Measurements from ENCODE around the gene MRPL32.

The MRPL32 gene

DNA sequence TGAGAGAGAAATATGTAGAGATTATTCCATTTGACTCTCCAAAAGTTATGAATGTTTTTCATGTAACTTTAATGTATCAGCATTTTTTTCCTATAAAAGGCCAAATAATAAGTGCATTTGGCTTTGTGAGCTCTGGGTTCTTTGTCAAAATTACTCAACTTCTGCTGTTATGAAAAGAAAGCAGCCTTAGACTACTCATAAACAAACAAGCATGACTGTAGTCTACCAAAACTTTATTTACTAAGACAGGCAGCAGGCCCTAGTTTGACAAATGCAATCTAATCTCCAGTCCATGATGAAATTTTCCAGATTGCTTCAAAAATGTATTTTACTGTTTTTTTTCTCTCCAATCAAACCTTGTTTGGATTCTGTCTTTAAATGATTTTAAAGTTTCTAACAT lies 46.3 kb downstream of the MRPL32 start:
- Histone ChIP-seq H3K9ac (ENCODE audit: low read length) (no peak overlapping the region), H3K27ac (ENCODE audit: low read length, poor library complexity, severe bottlenecking) (no peak overlapping the region), H2BK12ac (ENCODE audit: low read length in 2 of 2) (no peak overlapping the region), H3K27me3 (ENCODE audit: control insufficient read depth in 1 of 2, insufficient read depth in 1 of 2, low read length in 2 of 2) (no peaks in the 10 kb centered on the region), H4K91ac (ENCODE audit: low read length) (no peak overlapping the region), H2AK5ac (ENCODE audit: low read length, severe bottlenecking) (no peak overlapping the region), H2BK120ac (ENCODE audit: low read depth, low read length) (no peak overlapping the region), H3K4ac (ENCODE audit: low read depth in 1 of 2, low read length in 2 of 2) (no peak overlapping the region), H3K9me3 (ENCODE audit: control insufficient read depth, low read length) (no peaks in the 10 kb centered on the region), H3K14ac (ENCODE audit: low read length in 2 of 2) (no peak overlapping the region), H2AFZ (ENCODE audit: low read depth, low read length) (no peak overlapping the region), H3K4me2 (ENCODE audit: low read length, poor library complexity, severe bottlenecking) (no peak overlapping the region), H2BK15ac (ENCODE audit: low read depth, poor library complexity, severe bottlenecking) (no peak overlapping the region), H4K8ac (ENCODE audit: low read length) (no peak overlapping the region), H2BK5ac (ENCODE audit: low read depth, low read length, poor library complexity, severe bottlenecking) (no peak overlapping the region), H3K36me3 (ENCODE audit: control insufficient read depth in 1 of 2, insufficient read depth in 2 of 2, low read depth in 1 of 2, low read length in 2 of 2) (no peaks in the 10 kb centered on the region), H3K18ac (ENCODE audit: low read depth in 1 of 2, low read length in 2 of 2) (no peak overlapping the region), H3K79me1 (replicated peaks; ENCODE audit: low read length, poor library complexity, severe bottlenecking) (no peaks in the 10 kb centered on the region), H3K4me1 (ENCODE audit: control insufficient read depth, insufficient read depth, low read depth, low read length) (peaks cover under 1% of the 10 kb centered on the region), H3K23ac (ENCODE audit: low read length in 2 of 2) (no peak overlapping the region), H3K4me3 (ENCODE audit: insufficient read depth in 1 of 2, low read depth in 1 of 2, low read length in 2 of 2) (no peak overlapping the region)
- peak; percentile 61 for DNase-seq

GRCh38 chr7:42980084-42980483 lies 47.9 kb downstream of the MRPL32 start:
- Histone ChIP-seq H3K36me3 (ENCODE audit: control insufficient read depth in 1 of 2, insufficient read depth in 2 of 2, low read depth in 1 of 2, low read length in 2 of 2) (no peaks in the 10 kb centered on the region), H3K9ac (ENCODE audit: low read length) (no peak overlapping the region), H3K4me1 (ENCODE audit: control insufficient read depth, insufficient read depth, low read depth, low read length) (no peaks in the 10 kb centered on the region), H3K9me3 (ENCODE audit: control insufficient read depth, low read length) (peaks cover 16% of the 10 kb centered on the region), H2AK5ac (ENCODE audit: low read length, severe bottlenecking) (no peak overlapping the region), H3K27me3 (ENCODE audit: control insufficient read depth in 1 of 2, insufficient read depth in 1 of 2, low read length in 2 of 2) (no peaks in the 10 kb centered on the region), H2BK12ac (ENCODE audit: low read length in 2 of 2) (no peak overlapping the region), H3K4me2 (ENCODE audit: low read length, poor library complexity, severe bottlenecking) (no peak overlapping the region), H3K18ac (ENCODE audit: low read depth in 1 of 2, low read length in 2 of 2) (peak overlapping the region; percentile 30 to 38), H3K4me3 (ENCODE audit: insufficient read depth in 1 of 2, low read depth in 1 of 2, low read length in 2 of 2) (no peak overlapping the region), H4K8ac (ENCODE audit: low read length) (no peak overlapping the region), H3K14ac (ENCODE audit: low read length in 2 of 2) (no peak overlapping the region), H2BK5ac (ENCODE audit: low read depth, low read length, poor library complexity, severe bottlenecking) (no peak overlapping the region), H3K27ac (ENCODE audit: low read length, poor library complexity, severe bottlenecking) (no peak overlapping the region), H4K91ac (ENCODE audit: low read length) (no peak overlapping the region), H3K23ac (ENCODE audit: low read length in 2 of 2) (no peak overlapping the region), H2AFZ (ENCODE audit: low read depth, low read length) (no peak overlapping the region), H3K4ac (ENCODE audit: low read depth in 1 of 2, low read length in 2 of 2) (peak overlapping the region in 1 of 2 experiments; percentile 33), H2BK15ac (ENCODE audit: low read depth, poor library complexity, severe bottlenecking) (no peak overlapping the region), H2BK120ac (ENCODE audit: low read depth, low read length) (no peak overlapping the region), H3K79me1 (replicated peaks; ENCODE audit: low read length, poor library complexity, severe bottlenecking) (no peaks in the 10 kb centered on the region)
- WGBS, result 49% methylated on average over 2 of the region's 2 CpGs
- no peak for DNase-seq

DNA sequence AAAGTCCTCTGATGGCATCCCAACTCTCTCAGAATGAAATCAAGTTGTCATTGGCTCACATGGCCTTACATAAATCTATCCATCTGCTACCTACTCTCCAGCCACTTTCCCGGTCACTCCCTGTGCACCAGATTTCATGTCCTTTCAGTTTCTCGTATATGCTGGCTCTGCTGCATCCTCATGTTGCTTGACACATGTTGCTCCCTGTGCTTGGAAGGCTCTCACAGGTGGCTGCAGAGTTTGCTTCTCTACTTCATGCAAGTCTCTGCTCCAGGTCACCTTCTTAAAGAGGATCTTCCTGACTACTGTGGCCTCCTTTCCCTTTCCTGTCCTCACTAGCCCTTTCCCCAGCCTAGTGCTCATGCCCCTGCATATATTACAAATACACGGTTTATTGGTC lies 48.3 kb downstream of the MRPL32 start:
- peak overlapping the region in 1 of 2 experiments; percentile 7 for H3K18ac ChIP-seq (ENCODE audit: low read depth in 1 of 2, low read length in 2 of 2)
- DNase-seq, result no peak
- WGBS, result 90% methylated on average over 3 of the region's 3 CpGs

GRCh38 chr7:42981601-42982000 lies 49.4 kb downstream of the MRPL32 start:
- peaks cover 18% of the 10 kb centered on the region for H3K9me3 ChIP-seq (ENCODE audit: control insufficient read depth, low read length)
- no peak overlapping the region for H3K4ac ChIP-seq (ENCODE audit: low read depth in 1 of 2, low read length in 2 of 2)
- no peak overlapping the region for H2BK15ac ChIP-seq (ENCODE audit: low read depth, poor library complexity, severe bottlenecking)
- H3K36me3 ChIP-seq (ENCODE audit: control insufficient read depth in 1 of 2, insufficient read depth in 2 of 2, low read depth in 1 of 2, low read length in 2 of 2), result no peaks in the 10 kb centered on the region
- no peak for DNase-seq
- H3K79me1 ChIP-seq (replicated peaks; ENCODE audit: low read length, poor library complexity, severe bottlenecking), result no peaks in the 10 kb centered on the region
- no peak overlapping the region for H4K91ac ChIP-seq (ENCODE audit: low read length)
- no peak overlapping the region for H3K14ac ChIP-seq (ENCODE audit: low read length in 2 of 2)
- no peak overlapping the region for H2AFZ ChIP-seq (ENCODE audit: low read depth, low read length)
- H2BK120ac ChIP-seq (ENCODE audit: low read depth, low read length), result no peak overlapping the region
- no peaks in the 10 kb centered on the region for H3K4me1 ChIP-seq (ENCODE audit: control insufficient read depth, insufficient read depth, low read depth, low read length)
- no peak overlapping the region for H3K4me3 ChIP-seq (ENCODE audit: insufficient read depth in 1 of 2, low read depth in 1 of 2, low read length in 2 of 2)
- H2BK12ac ChIP-seq (ENCODE audit: low read length in 2 of 2), result no peak overlapping the region
- no peak overlapping the region for H3K4me2 ChIP-seq (ENCODE audit: low read length, poor library complexity, severe bottlenecking)
- WGBS, result 98% methylated on average over 1 of the region's 1 CpG
- H4K8ac ChIP-seq (ENCODE audit: low read length), result no peak overlapping the region
- peak overlapping the region in 1 of 2 experiments; percentile 21 for H3K18ac ChIP-seq (ENCODE audit: low read depth in 1 of 2, low read length in 2 of 2)
- H2BK5ac ChIP-seq (ENCODE audit: low read depth, low read length, poor library complexity, severe bottlenecking), result no peak overlapping the region
- no peak overlapping the region for H3K9ac ChIP-seq (ENCODE audit: low read length)
- no peak overlapping the region for H3K23ac ChIP-seq (ENCODE audit: low read length in 2 of 2)
- H2AK5ac ChIP-seq (ENCODE audit: low read length, severe bottlenecking), result no peak overlapping the region
- no peaks in the 10 kb centered on the region for H3K27me3 ChIP-seq (ENCODE audit: control insufficient read depth in 1 of 2, insufficient read depth in 1 of 2, low read length in 2 of 2)
- H3K27ac ChIP-seq (ENCODE audit: low read length, poor library complexity, severe bottlenecking), result no peak overlapping the region

More for the DNA sequence above, 48.3 kb downstream of the MRPL32 start:
- no peak overlapping the region for H4K91ac ChIP-seq (ENCODE audit: low read length)
- H2BK15ac ChIP-seq (ENCODE audit: low read depth, poor library complexity, severe bottlenecking), result no peak overlapping the region
- no peak overlapping the region for H3K9ac ChIP-seq (ENCODE audit: low read length)
- no peaks in the 10 kb centered on the region for H3K36me3 ChIP-seq (ENCODE audit: control insufficient read depth in 1 of 2, insufficient read depth in 2 of 2, low read depth in 1 of 2, low read length in 2 of 2)
- H3K9me3 ChIP-seq (ENCODE audit: control insufficient read depth, low read length), result peaks cover 18% of the 10 kb centered on the region
- H3K27ac ChIP-seq (ENCODE audit: low read length, poor library complexity, severe bottlenecking), result no peak overlapping the region
- no peak overlapping the region for H3K4me2 ChIP-seq (ENCODE audit: low read length, poor library complexity, severe bottlenecking)
- no peak overlapping the region for H4K8ac ChIP-seq (ENCODE audit: low read length)
- no peak overlapping the region for H3K14ac ChIP-seq (ENCODE audit: low read length in 2 of 2)
- no peak overlapping the region for H3K4me3 ChIP-seq (ENCODE audit: insufficient read depth in 1 of 2, low read depth in 1 of 2, low read length in 2 of 2)
- no peak overlapping the region for H2AFZ ChIP-seq (ENCODE audit: low read depth, low read length)
- no peak overlapping the region for H2AK5ac ChIP-seq (ENCODE audit: low read length, severe bottlenecking)
- H2BK120ac ChIP-seq (ENCODE audit: low read depth, low read length), result no peak overlapping the region
- H3K4me1 ChIP-seq (ENCODE audit: control insufficient read depth, insufficient read depth, low read depth, low read length), result no peaks in the 10 kb centered on the region
- H3K4ac ChIP-seq (ENCODE audit: low read depth in 1 of 2, low read length in 2 of 2), result no peak overlapping the region
- no peak overlapping the region for H2BK5ac ChIP-seq (ENCODE audit: low read depth, low read length, poor library complexity, severe bottlenecking)
- H3K27me3 ChIP-seq (ENCODE audit: control insufficient read depth in 1 of 2, insufficient read depth in 1 of 2, low read length in 2 of 2), result no peaks in the 10 kb centered on the region
- no peak overlapping the region for H2BK12ac ChIP-seq (ENCODE audit: low read length in 2 of 2)
- no peak overlapping the region for H3K23ac ChIP-seq (ENCODE audit: low read length in 2 of 2)
- no peaks in the 10 kb centered on the region for H3K79me1 ChIP-seq (replicated peaks; ENCODE audit: low read length, poor library complexity, severe bottlenecking)

Data from mesenchymal stem cell (in vitro differentiated cells and primary cell).